Thoracic aorta (tissue), 2 donors: ENCODE data around the gene COL25A1. TPM values are rescaled to one million over a fixed set of nuclear protein-coding genes. Genes with fewer than 3 reads are reported as not detected.

Experiments used
- ATAC-seq: fragments of 150-250 bp; one replicate; pipeline ENCODE4 v1.8.0; 2017; ENCODE audit warnings: low read depth; ENCODE audit not compliant: insufficient number of reproducible peaks, low FRiP score
- DNase-seq: peaks from one replicate; pipeline ENCODE4 v3.0.0-alpha.2; 2020; ENCODE audit warnings: low spot score
- H3K27ac ChIP-seq, 2 donors: fragments of 200-600 bp; sonication (generic); 1 replicate in 1 of 2; 2 replicates in 1 of 2; pipeline ENCODE4 v1.5.1; 2016; ENCODE audit warnings: mild to moderate bottlenecking in 2 of 2, moderate library complexity in 2 of 2
- H3K27me3 ChIP-seq: fragments of 200-600 bp; sonication (generic); replicated peaks from 2 replicates; pipeline ENCODE4 v1.6.0; 2016; ENCODE audit warnings: mild to moderate bottlenecking; ENCODE audit not compliant: insufficient read depth
- H3K36me3 ChIP-seq: fragments of 200-600 bp; sonication (generic); one replicate; pipeline ENCODE4 v1.5.1; 2016
- H3K4me1 ChIP-seq, 2 donors: fragments of 200-600 bp; sonication (generic); 1 replicate in 1 of 2; 2 replicates in 1 of 2; pipeline versions ENCODE4 v1.5.1 to v1.6.0; 2016; ENCODE audit warnings: low read depth in 2 of 2, mild to moderate bottlenecking in 1 of 2; ENCODE audit not compliant: control insufficient read depth in 1 of 2
- H3K4me3 ChIP-seq: fragments of 200-600 bp; sonication (generic); 2 replicates; pipeline ENCODE4 v1.5.1; 2016; ENCODE audit warnings: mild to moderate bottlenecking
- H3K9me3 ChIP-seq: fragments of 200-600 bp; sonication (generic); 2 replicates; pipeline ENCODE4 v1.5.1; 2016
- CTCF ChIP-seq: fragments of 200-600 bp; sonication (generic); IDR thresholded peaks from one replicate; pipeline ENCODE4 v1.5.1; 2019; ENCODE audit warnings: antibody characterized with exemption
- total RNA-seq, 2 donors: library from RNA; depleted of rRNA; stranded (reverse); fragments of >200 nt; gene quantifications; one replicate each; pipeline versions ENCODE4 v1.1.0 to v1.2.3, GENCODE V29; 2016

The COL25A1 gene
- total RNA-seq, 2 donors from 2014 or later = 0.42 to 0.81 TPM

- H3K36me3 ChIP-seq = no peaks in the 10 kb centered on the region
- DNase-seq = no peak
- no peak overlapping the region for H3K27ac ChIP-seq
- no peaks in the 10 kb centered on the region for H3K4me1 ChIP-seq
- no peaks in the 10 kb centered on the region for H3K27me3 ChIP-seq
- no peaks in the 10 kb centered on the region for H3K9me3 ChIP-seq
- no peak overlapping the region for H3K4me3 ChIP-seq
- no peak for TF ChIP-seq CTCF
- no peak for ATAC-seq
These were observed 347.6 kb downstream of the COL25A1 start for GRCh38 chr4:108954880-108955279.

- Histone ChIP-seq H3K4me1 (no peaks in the 10 kb centered on the region), H3K4me3 (no peak overlapping the region), H3K27me3 (no peaks in the 10 kb centered on the region), H3K36me3 (no peaks in the 10 kb centered on the region), H3K27ac (no peak overlapping the region), H3K9me3 (no peaks in the 10 kb centered on the region)
- no peak for TF ChIP-seq CTCF
- no peak for ATAC-seq
- DNase-seq = no peak
These were observed 348.5 kb downstream of the COL25A1 start for GRCh38 chr4:108953941-108954340.

GRCh38 chr4:108950158-108950915, 352.1 kb downstream of the COL25A1 start:
- no peaks in the 10 kb centered on the region for H3K36me3 ChIP-seq
- H3K27me3 ChIP-seq = no peaks in the 10 kb centered on the region
- ATAC-seq = no peak
- H3K27ac ChIP-seq = no peak overlapping the region
- no peaks in the 10 kb centered on the region for H3K9me3 ChIP-seq
- no peak overlapping the region for H3K4me3 ChIP-seq
- no peak for DNase-seq
- no peaks in the 10 kb centered on the region for H3K4me1 ChIP-seq
- no peak for TF ChIP-seq CTCF

DNA sequence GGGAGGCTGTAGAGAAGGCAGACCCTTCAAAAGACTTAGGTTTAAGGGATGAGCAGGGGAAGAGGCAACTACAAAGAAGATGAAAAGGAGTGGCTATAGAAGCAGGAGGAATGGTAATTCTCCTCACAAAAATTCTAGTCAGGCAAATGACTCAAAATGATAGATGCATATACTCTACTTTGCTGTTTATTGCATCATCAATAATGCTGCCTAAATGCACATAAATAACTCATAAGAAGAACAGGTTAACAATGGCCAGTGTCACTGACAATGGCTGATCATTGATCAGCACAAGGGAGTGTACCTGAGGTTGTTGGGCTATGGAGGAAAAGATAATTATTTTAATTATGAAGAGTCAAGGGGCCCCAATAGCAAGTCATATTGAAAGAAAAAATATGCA, 354.9 kb downstream of the COL25A1 start:
- Histone ChIP-seq H3K27ac (no peak overlapping the region), H3K4me1 (no peaks in the 10 kb centered on the region), H3K9me3 (no peaks in the 10 kb centered on the region), H3K27me3 (no peaks in the 10 kb centered on the region), H3K4me3 (no peak overlapping the region), H3K36me3 (no peaks in the 10 kb centered on the region)
- TF ChIP-seq CTCF = no peak
- ATAC-seq = no peak
- no peak for DNase-seq

DNA sequence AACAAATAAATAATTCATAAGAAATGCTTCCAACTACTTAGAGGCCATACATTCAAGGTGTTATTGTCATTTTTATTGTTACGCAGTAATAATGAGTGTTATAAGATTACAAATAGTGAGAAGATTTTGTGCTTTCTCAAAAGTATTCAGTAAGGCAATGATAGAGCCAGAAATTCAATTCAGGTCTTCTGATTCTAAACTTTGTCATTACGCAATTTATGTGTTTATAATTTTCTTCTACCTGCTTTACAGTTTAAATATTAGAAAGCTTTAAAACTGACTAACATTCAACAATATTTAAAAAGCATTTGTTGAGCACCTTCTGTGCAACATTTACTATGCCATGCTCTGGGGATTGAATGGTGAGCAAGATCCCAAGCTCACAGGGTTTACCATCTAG, 356.2 kb downstream of the COL25A1 start:
- TF ChIP-seq CTCF = no peak
- no peaks in the 10 kb centered on the region for H3K36me3 ChIP-seq

More for the DNA sequence above, 356.2 kb downstream of the COL25A1 start:
- Histone ChIP-seq H3K4me1 (no peaks in the 10 kb centered on the region), H3K9me3 (no peaks in the 10 kb centered on the region), H3K27ac (no peak overlapping the region), H3K4me3 (no peak overlapping the region), H3K27me3 (no peaks in the 10 kb centered on the region)
- DNase-seq (no peak), ATAC-seq (no peak)
